Measurements from ENCODE around the gene LRRC52.
A peak's percentile ranks its signal among the peaks of the same experiment; 100 is the strongest.
"Not testable (repeated sequence)": the region's sequence is repeated elsewhere in the genome, so short reads cannot be mapped to it uniquely, and the experiment has no call there.

Gene LRRC52

DNA sequence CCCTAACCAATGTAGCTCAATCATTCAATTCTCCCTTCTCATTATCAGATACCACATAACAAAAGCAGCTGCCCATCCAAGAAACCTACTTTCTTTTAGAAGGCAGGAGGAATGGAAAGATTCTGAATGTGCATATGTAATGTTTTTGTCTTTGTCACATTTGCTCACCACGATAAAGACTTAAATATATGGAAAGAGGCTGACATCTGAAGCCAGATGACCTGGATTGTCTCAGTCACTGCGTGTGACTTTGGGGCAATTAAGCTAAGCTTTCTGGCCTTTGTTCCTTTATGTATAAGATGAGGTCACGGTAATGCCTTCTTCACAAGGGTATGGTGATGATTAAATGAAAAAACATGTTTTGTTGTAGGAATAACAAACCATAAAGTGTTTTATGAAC, 42.6 kb downstream of the LRRC52 start:
- DNase-seq, result no peak

DNA sequence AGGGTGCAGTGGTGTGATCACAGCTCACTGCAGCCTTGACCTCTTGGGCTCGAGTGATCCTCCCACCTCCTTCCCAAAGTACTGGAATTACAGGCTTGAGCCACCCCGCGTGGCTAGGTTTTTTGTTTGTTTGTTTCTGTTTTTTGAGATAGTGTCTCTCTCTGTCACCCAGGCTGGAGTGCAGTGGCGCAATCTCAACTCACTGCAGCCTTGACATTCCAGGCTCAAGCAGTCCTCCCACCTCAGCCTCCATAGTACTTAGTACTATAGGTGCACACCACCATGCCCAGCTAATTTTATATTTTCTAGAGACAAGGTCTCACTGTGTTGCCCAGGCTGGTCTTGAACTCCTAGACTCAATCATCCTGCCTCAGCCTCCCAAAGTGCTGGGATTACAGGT, 47.6 kb downstream of the LRRC52 start:
- DNase-seq, result not testable (repeated sequence)

DNA sequence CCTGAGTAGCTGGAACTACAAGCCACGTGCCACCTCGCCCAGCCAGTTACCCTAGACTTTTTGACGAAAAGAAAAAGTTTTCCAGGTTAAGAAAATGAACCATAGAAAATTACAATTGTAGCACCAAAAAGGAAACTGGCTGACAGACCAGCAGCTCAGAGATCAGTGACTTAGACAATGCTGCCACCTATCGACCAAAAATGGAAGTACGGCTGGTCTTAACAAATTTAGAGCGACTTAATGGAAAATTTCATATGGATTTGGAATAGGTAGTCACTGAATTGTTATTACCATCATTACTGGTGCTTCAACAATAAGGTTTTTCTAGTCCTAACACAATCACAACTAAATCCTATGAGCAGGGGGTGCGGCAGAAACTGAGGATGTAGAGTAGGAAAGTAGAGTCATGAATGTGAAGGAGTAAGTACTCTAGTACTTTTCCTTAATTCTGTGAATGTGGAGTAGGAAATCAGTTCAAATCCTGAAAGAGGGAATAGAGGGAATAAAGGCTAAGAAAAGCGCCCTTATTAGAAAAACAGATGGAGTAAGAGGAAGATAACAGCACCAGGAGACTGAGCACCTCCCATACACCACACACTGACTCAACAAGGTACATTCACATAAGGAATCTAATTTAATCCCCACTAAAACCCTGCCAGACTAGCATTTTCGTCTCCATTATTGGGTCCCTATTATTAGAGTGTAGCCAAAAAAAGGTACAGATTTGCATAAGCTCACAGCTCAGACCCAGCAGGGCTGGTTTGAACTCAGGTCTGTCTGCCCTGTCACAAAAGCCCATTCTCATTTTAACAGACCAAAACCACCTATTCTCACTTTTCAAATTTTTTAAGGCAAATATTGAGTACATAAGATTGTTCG, 49.4 kb downstream of the LRRC52 start:
- peak; percentile 71 for DNase-seq

- DNase-seq, result peak; percentile 94
Measured at GRCh38 chr1:165595246-165595938, 51.6 kb downstream of the LRRC52 start.

- peak; percentile 97 for DNase-seq
Measured at GRCh38 chr1:165597883-165598675, 54.3 kb downstream of the LRRC52 start.

DNA sequence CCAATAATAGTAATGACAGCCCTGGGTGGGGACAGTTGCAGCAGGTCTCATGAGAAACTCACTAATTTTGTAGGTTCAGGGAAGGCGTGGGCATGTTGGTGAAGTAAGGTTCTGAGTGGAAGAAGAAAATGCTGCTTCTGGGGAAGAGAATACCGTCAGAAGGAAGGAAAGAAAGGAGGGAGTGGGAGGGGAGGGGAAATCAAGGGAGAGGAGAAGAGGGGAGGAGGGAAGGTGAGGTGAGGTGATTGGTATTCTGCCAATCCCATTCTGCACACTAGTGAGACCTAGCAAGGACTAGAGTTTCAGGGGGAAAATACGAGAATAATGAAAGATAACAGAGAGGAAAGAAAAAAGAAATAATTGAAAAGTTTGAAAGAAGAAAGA, 54.9 kb downstream of the LRRC52 start:
- no peak for DNase-seq

GRCh38 chr1:165600793-165601192, 57.0 kb downstream of the LRRC52 start:
- DNase-seq, result no peak

GRCh38 chr1:165603810-165604209, 60.0 kb downstream of the LRRC52 start:
- no peak for DNase-seq

DNA sequence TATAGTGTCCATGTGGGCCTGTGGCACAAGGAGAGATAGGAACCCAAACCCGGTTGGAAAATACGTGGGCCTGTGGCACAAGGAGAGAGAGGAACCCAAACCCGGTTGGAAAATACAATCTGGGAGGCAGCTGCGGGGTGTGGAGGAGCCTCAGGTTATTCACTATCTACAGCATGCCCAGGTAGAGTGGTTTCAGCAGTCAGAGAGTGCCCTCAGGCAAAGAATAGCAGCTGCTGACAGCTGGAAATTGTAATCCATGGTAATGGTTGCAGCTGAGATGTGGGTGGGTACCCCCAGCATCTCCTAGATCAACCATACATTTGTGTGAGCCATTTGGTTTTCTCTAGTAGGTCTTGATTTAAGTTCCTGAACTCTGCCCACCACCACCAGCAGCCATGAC, 61.4 kb downstream of the LRRC52 start:
- no peak for DNase-seq

DNA sequence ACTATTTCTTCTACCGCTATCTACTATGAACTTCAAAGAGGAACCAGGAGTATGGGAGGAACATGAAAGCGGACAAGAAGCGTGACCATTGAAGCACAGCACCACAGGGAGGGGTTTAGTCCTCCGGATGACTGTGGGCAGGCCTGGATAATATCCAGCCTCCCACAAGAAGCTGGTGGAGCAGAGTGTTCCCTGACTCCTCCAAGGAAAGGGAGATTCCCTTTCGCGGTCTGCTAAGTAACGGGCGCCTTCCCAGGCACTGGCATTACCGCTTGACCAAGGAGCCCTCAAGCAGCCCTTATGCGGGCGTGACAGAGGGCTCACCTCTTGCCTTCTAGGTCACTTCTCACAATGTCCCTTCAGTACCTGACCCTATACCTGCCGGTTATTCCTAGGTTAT, 62.9 kb downstream of the LRRC52 start:
- not testable (repeated sequence) for DNase-seq

DNA sequence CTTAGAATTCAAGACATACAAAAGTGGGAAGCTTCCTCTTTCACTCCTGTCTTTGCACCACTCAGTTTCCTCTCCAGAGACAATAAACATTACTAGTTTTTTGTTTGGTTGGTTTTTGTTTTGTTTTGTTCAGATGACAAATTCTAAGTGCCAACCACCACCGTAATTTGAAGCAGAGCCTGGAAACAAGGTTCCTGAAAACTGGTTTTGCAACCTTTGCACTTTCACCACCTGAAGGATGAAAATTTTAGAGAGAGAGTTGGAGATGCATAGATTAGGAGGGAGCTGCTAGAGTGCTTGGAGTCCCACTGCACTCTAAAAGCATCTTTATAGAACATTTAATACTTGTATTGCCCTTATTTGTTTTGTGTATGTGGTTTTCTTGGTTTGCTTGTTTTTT, 67.1 kb downstream of the LRRC52 start:
- DNase-seq, result no peak

- DNase-seq, result no peak
Measured at GRCh38 chr1:165612062-165612461, 68.3 kb downstream of the LRRC52 start.

Data from fibroblast of skin of abdomen (primary cell).